ENCODE results near the gene ACRBP.

DNA sequence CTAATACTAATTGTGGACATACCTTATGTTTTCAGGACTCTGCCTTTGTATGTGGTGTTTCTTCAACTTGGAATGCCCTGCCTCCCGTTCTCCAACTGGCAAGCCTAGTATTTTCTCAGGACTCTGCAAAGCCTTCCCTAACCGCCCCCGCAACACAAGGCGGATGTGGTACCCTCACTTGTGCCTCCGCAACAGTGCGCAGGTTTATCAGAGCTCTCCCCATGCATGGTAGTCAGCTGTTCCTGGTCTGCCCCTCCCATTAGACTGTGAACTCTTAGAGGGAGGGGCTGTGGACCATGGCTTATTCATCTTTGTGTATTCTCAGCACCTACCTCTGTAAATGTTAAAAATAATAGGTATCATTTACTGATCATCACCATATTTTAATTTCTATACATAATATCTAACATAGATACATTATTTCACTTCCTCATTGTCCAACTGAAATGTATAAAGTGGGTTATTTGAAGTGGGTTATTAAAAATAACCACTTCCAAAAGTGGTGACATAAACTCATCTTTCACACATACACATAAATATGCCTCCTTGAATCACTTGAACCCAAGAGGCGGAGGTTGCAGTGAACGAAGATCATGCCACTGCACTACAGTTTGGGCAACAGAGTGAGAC, 20.5 kb downstream of the ACRBP start:
- TF ChIP-seq ZNF70 (CRISPR knock-in tag; IDR thresholded peaks at IDR 0.05): no peak
- TF ChIP-seq ARNTL (CRISPR knock-in tag; IDR thresholded peaks at IDR 0.05; ENCODE audit: borderline replicate concordance, low read depth): no peak
- no peak for TF ChIP-seq ZC3H10 (CRISPR knock-in tag; IDR thresholded peaks at IDR 0.05)
- TF ChIP-seq ZFP30 (CRISPR knock-in tag; IDR thresholded peaks at IDR 0.05): no peak
- no peak for TF ChIP-seq ZFP3 (CRISPR knock-in tag; IDR thresholded peaks at IDR 0.05)
- TF ChIP-seq TCF4 (CRISPR knock-in tag; IDR thresholded peaks at IDR 0.05; ENCODE audit: borderline replicate concordance): no peak
- TF ChIP-seq, protein P1, sequence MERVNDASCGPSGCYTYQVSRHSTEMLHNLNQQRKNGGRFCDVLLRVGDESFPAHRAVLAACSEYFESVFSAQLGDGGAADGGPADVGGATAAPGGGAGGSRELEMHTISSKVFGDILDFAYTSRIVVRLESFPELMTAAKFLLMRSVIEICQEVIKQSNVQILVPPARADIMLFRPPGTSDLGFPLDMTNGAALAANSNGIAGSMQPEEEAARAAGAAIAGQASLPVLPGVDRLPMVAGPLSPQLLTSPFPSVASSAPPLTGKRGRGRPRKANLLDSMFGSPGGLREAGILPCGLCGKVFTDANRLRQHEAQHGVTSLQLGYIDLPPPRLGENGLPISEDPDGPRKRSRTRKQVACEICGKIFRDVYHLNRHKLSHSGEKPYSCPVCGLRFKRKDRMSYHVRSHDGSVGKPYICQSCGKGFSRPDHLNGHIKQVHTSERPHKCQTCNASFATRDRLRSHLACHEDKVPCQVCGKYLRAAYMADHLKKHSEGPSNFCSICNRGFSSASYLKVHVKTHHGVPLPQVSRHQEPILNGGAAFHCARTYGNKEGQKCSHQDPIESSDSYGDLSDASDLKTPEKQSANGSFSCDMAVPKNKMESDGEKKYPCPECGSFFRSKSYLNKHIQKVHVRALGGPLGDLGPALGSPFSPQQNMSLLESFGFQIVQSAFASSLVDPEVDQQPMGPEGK (CRISPR knock-in tag; IDR thresholded peaks at IDR 0.05; ENCODE audit: borderline replicate concordance): no peak
- TF ChIP-seq CSDC2 (CRISPR knock-in tag; IDR thresholded peaks at IDR 0.05): no peak
- no peak for TF ChIP-seq OSR1 (CRISPR knock-in tag; IDR thresholded peaks at IDR 0.05)
- no peak for TF ChIP-seq SNAI2 (CRISPR knock-in tag; IDR thresholded peaks at IDR 0.05)
- TF ChIP-seq RARB (CRISPR knock-in tag; IDR thresholded peaks at IDR 0.05): no peak

All from SK-N-SH treated with all-trans-retinoic acid at 6 μM for 48 hours (cell line).